Endothelial cell of umbilical vein (primary cell): ENCODE data around the gene PKD1L1. TPM values are rescaled to one million over a fixed set of nuclear protein-coding genes. Genes with fewer than 3 reads are reported as not detected.

Experiments
- BruUV-seq: library from RNA; stranded (reverse); fragments of 400-500 nt; replicated peaks from 2 replicates; lab custom pipeline; 2021; lab: Mats Ljungman, UMichigan
- CTCF ChIA-PET: fragments of 300-600, 350-600 bp; sonication (Branson Sonifier 250); formaldehyde crosslinking; loops from one replicate; lab custom pipeline; 2021; ENCODE audit warnings: antibody characterized with exemption, inconsistent platforms; lab: Charles Lee
- POLR2A ChIA-PET: fragments of 300-600, 350-600 bp; sonication (Branson Sonifier 250); formaldehyde crosslinking; loops from one replicate; lab custom pipeline; 2021; ENCODE audit warnings: antibody characterized with exemption, inconsistent platforms; lab: Charles Lee
- DNase-seq: peaks from one replicate; pipeline ENCODE4 v3.0.0-alpha.2; 2011; ENCODE audit warnings: low read depth, low spot score
- FAIRE-seq: peaks from 2 replicates; lab custom pipeline; 2011; peaks lifted over from hg19 to GRCh38; lab: Jason Lieb, UNC
- H2AFZ ChIP-seq: 2 replicates; pipeline ENCODE4 v1.6.0; 2012; ENCODE audit warnings: low read depth, low read length, control low read depth, inconsistent platforms
- H3K27ac ChIP-seq: 2 replicates; pipeline ENCODE4 v1.5.1; 2011; ENCODE audit warnings: low read depth, mild to moderate bottlenecking, control low read depth, low read length, moderate library complexity; ENCODE audit not compliant: insufficient read depth
- H3K27me3 ChIP-seq, 2 experiments: 2 replicates each; pipeline versions ENCODE4 v1.6.0 to v1.6.1; 2011; ENCODE audit warnings: low read length in 2 of 2, mixed read lengths in 1 of 2; ENCODE audit not compliant: control insufficient read depth in 2 of 2, insufficient read depth in 2 of 2
- H3K36me3 ChIP-seq, 2 experiments: 2 replicates in 1 of 2; 3 replicates in 1 of 2; pipeline ENCODE4 v1.5.1; 2011; ENCODE audit warnings: low read length in 2 of 2, mild to moderate bottlenecking in 1 of 2, moderate library complexity in 1 of 2; ENCODE audit not compliant: control insufficient read depth in 2 of 2, insufficient read depth in 2 of 2; ENCODE audit errors: extremely low read depth in 1 of 2
- H3K4me1 ChIP-seq: 3 replicates; pipeline ENCODE4 v1.5.1; 2011; ENCODE audit warnings: mild to moderate bottlenecking, low read length; ENCODE audit not compliant: control insufficient read depth, insufficient read depth; ENCODE audit errors: extremely low read depth
- H3K4me2 ChIP-seq: 2 replicates; pipeline ENCODE4 v1.6.1; 2011; ENCODE audit warnings: low read length, control low read depth, mixed read lengths; ENCODE audit not compliant: insufficient read depth
- H3K4me3 ChIP-seq, 3 experiments: fragments of 200-600 bp in 1 of 3; sonication (generic), shearing (Covaris generic) in 1 of 3; replicated peaks in 1 of 3; 2 replicates each; pipeline ENCODE4 v1.5.1; 2011 to 2016; ENCODE audit warnings: control low read depth in 3 of 3, low read length in 3 of 3, mild to moderate bottlenecking in 2 of 3, inconsistent platforms in 1 of 3, low read depth in 1 of 3, moderate library complexity in 1 of 3; ENCODE audit not compliant: insufficient read depth in 1 of 3
- H3K79me2 ChIP-seq: 2 replicates; pipeline ENCODE4 v1.6.0; 2012; ENCODE audit warnings: low read length, inconsistent platforms; ENCODE audit not compliant: control insufficient read depth, insufficient read depth
- H3K9ac ChIP-seq: replicated peaks from 2 replicates; pipeline ENCODE3; 2011; ENCODE audit warnings: low read length, control low read depth; ENCODE audit not compliant: insufficient read depth; ENCODE audit errors: extremely low read depth
- H3K9me1 ChIP-seq: replicated peaks from 3 replicates; pipeline ENCODE4 v1.6.0; 2011; ENCODE audit warnings: mild to moderate bottlenecking, low read length; ENCODE audit not compliant: control insufficient read depth, insufficient read depth; ENCODE audit errors: extremely low read depth
- H3K9me3 ChIP-seq: replicated peaks from 2 replicates; pipeline ENCODE4 v1.5.1; 2012; ENCODE audit warnings: low read length, inconsistent platforms; ENCODE audit not compliant: control insufficient read depth, insufficient read depth
- H4K20me1 ChIP-seq: replicated peaks from 2 replicates; pipeline ENCODE3; 2011; ENCODE audit warnings: mild to moderate bottlenecking, low read length; ENCODE audit not compliant: control insufficient read depth, insufficient read depth; ENCODE audit errors: extremely low read depth
- EZH2 ChIP-seq: IDR thresholded peaks from 2 replicates; pipeline ENCODE4 v1.6.1; 2012; ENCODE audit warnings: borderline replicate concordance, low read depth, mild to moderate bottlenecking, moderate library complexity, low read length, inconsistent platforms; ENCODE audit not compliant: severe bottlenecking
- FOS ChIP-seq: IDR thresholded peaks from 2 replicates; pipeline ENCODE4 v1.6.1; 2011; ENCODE audit warnings: mild to moderate bottlenecking, low read length, moderate library complexity, borderline replicate concordance; ENCODE audit not compliant: insufficient read depth
- GATA2 ChIP-seq: IDR thresholded peaks from 2 replicates; pipeline ENCODE4 v1.7.0; 2011; ENCODE audit warnings: low read depth, mild to moderate bottlenecking, moderate library complexity, mixed read lengths, low read length; ENCODE audit not compliant: insufficient read length, insufficient read depth
- JUN ChIP-seq: IDR thresholded peaks from 2 replicates; pipeline ENCODE4 v1.6.1; 2011; ENCODE audit warnings: borderline replicate concordance, low read depth; ENCODE audit not compliant: insufficient read length, insufficient read depth
- MYC ChIP-seq: IDR thresholded peaks from one replicate; pipeline ENCODE4 v1.6.1; 2011; ENCODE audit warnings: mild to moderate bottlenecking, low read depth, low read length
- POLR2A ChIP-seq: IDR thresholded peaks from 2 replicates; pipeline ENCODE4 v1.6.1; 2012; ENCODE audit warnings: low read depth, mild to moderate bottlenecking, control low read depth, low read length
- POLR2AphosphoS5 ChIP-seq: IDR thresholded peaks from 2 replicates; pipeline ENCODE4 v1.6.1; 2012; ENCODE audit warnings: low read depth, mild to moderate bottlenecking, control low read depth, low read length, moderate library complexity; ENCODE audit not compliant: insufficient read depth
- dilution Hi-C: fragments of 300-500 bp; cut with MboI; formaldehyde crosslinking; loops from one replicate; pipeline ENCODE4 v1.15.0; 2019; ENCODE audit warnings: low sequenced_read_pairs; ENCODE audit not compliant: extremely low pct_ligation_motif_present
- intact Hi-C: fragments of 100-400 bp; cut with micrococcal nuclease; formaldehyde crosslinking; loops from one replicate; pipeline ENCODE4 v1.10.0; 2022
- polyA plus RNA-seq, 4 experiments: library from polyadenylated mRNA; depleted of rRNA in 3 of 4; stranded (reverse) in 3 of 4; unstranded in 1 of 4; fragments of >200 nt; gene quantifications; 2 replicates each; pipeline versions ENCODE4 v1.2.1 to v1.2.3, GENCODE V29; 2011 to 2012; ENCODE audit warnings: missing spikeins in 1 of 4
- total RNA-seq: library from RNA; stranded (reverse); gene quantifications from 2 replicates; pipeline ENCODE4 v1.2.3, GENCODE V29; 2021
- TF ChIP-seq, protein P1 (sequence below): IDR thresholded peaks from 2 replicates; pipeline ENCODE4 v1.6.1; 2011; ENCODE audit not compliant: insufficient read depth, insufficient read length
- TF ChIP-seq, protein P2 (sequence below), 2 donors: IDR thresholded peaks; 1 replicate in 1 of 2; 2 replicates in 1 of 2; pipeline ENCODE4 v1.5.1; 2011; ENCODE audit warnings: low read length in 2 of 2, mild to moderate bottlenecking in 2 of 2, moderate library complexity in 2 of 2, control low read depth in 1 of 2, inconsistent platforms in 1 of 2, low read depth in 1 of 2; ENCODE audit not compliant: insufficient read depth in 1 of 2; ENCODE audit errors: extremely low read depth in 1 of 2

The PKD1L1 gene
- total and polyA plus RNA-seq, 2 donors (not counting 3 experiments of a cell fraction or from before 2014, with no cell fraction given) = 4.1 to 5.9 TPM

DNA sequence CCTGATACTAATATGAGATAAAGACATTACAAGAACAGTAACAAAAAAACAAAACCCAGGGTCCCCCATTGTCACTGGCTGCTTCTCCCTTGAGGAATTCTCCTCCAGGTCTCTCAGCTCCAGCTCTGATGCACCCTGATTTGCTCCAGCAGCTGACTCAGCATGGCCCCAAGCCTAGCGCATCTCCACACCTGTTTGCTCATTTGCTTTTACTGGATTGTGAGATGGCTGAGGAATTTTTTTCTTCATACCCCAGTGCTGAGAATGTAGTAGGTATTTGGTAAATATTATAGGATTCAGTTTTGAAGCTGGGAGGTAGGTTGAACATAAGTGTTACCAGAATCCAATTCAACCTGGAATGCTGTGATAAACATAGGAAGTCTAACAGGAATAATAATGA, 171.9 kb downstream of the PKD1L1 start:
- no peak overlapping the region for H3K9ac ChIP-seq
- H3K9me1 ChIP-seq = no peaks in the 10 kb centered on the region
- TF ChIP-seq, protein P1, sequence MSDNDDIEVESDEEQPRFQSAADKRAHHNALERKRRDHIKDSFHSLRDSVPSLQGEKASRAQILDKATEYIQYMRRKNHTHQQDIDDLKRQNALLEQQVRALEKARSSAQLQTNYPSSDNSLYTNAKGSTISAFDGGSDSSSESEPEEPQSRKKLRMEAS = no peak
- TF ChIP-seq EZH2 (no peak), MYC (no peak), POLR2A (no peak), GATA2 (no peak), FOS (no peak), JUN (no peak), POLR2AphosphoS5 (no peak)
- TF ChIP-seq, protein P2, sequence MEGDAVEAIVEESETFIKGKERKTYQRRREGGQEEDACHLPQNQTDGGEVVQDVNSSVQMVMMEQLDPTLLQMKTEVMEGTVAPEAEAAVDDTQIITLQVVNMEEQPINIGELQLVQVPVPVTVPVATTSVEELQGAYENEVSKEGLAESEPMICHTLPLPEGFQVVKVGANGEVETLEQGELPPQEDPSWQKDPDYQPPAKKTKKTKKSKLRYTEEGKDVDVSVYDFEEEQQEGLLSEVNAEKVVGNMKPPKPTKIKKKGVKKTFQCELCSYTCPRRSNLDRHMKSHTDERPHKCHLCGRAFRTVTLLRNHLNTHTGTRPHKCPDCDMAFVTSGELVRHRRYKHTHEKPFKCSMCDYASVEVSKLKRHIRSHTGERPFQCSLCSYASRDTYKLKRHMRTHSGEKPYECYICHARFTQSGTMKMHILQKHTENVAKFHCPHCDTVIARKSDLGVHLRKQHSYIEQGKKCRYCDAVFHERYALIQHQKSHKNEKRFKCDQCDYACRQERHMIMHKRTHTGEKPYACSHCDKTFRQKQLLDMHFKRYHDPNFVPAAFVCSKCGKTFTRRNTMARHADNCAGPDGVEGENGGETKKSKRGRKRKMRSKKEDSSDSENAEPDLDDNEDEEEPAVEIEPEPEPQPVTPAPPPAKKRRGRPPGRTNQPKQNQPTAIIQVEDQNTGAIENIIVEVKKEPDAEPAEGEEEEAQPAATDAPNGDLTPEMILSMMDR (IDR thresholded peaks at IDR 0.05; ENCODE audit: extremely low read depth in 1 of 2, insufficient read depth in 1 of 2, low read depth in 1 of 2, low read length in 2 of 2) = no peak
- no peak overlapping the region for H3K4me3 ChIP-seq
- H3K4me2 ChIP-seq = no peak overlapping the region
- peaks cover 4% of the 10 kb centered on the region for H3K4me1 ChIP-seq
- H2AFZ ChIP-seq = no peak overlapping the region
- no peaks in the 10 kb centered on the region for H3K36me3 ChIP-seq
- FAIRE-seq (no peak), DNase-seq (no peak)
- intact Hi-C loops (no loop called here), dilution Hi-C loops (no loop called here)
- ChIA-PET CTCF (interaction anchor here (1.1 to 1.5 kb wide), 3 partner anchors 15 to 152 kb away, joined by 3 read pairs; no protein-coding TSS in a partner anchor), POLR2A (no interaction called here)
- H3K27me3 ChIP-seq = no peaks in the 10 kb centered on the region
- H3K79me2 ChIP-seq = no peaks in the 10 kb centered on the region
- no peaks in the 10 kb centered on the region for H3K9me3 ChIP-seq
- no peaks in the 10 kb centered on the region for H4K20me1 ChIP-seq
- BruUV-seq = no TSS peak
- no peak overlapping the region for H3K27ac ChIP-seq
